Right atrium auricular region (tissue), 2 donors: ENCODE data around the gene QSER1. TPM values are rescaled to one million over a fixed set of nuclear protein-coding genes. Genes with fewer than 3 reads are reported as not detected.

Source experiments
- DNase-seq: peaks from one replicate; pipeline ENCODE4 v3.0.0-alpha.2; 2019; ENCODE audit warnings: low spot score
- H3K27ac ChIP-seq, 2 donors: fragments of 200-600 bp; sonication (generic); 1 replicate in 1 of 2; 2 replicates in 1 of 2; pipeline ENCODE4 v1.5.1; 2016 to 2019
- H3K27me3 ChIP-seq, 2 donors: fragments of 200-600 bp; sonication (generic); one replicate each; pipeline versions ENCODE4 v1.5.1 to v1.6.0; 2017 to 2019
- H3K36me3 ChIP-seq: fragments of 200-600 bp; sonication (generic); one replicate; pipeline ENCODE4 v1.5.1; 2016
- H3K4me1 ChIP-seq, 2 donors: fragments of 200-600 bp; sonication (generic); one replicate each; pipeline versions ENCODE4 v1.5.1 to v1.6.0; 2017 to 2019
- H3K4me3 ChIP-seq, 2 donors: fragments of 200-600 bp; sonication (generic); 1 replicate in 1 of 2; 2 replicates in 1 of 2; pipeline ENCODE4 v1.5.1; 2017 to 2019; ENCODE audit warnings: mild to moderate bottlenecking in 1 of 2, moderate library complexity in 1 of 2
- H3K9me3 ChIP-seq, 2 donors: fragments of 200-600 bp; sonication (generic); one replicate each; pipeline ENCODE4 v1.5.1; 2019
- CTCF ChIP-seq, 2 donors: fragments of 200-600 bp; sonication (generic); IDR thresholded peaks; one replicate each; pipeline ENCODE4 v1.5.1; 2019; ENCODE audit warnings: antibody characterized with exemption in 2 of 2
- total RNA-seq, 2 donors: library from RNA; depleted of rRNA; stranded (reverse); fragments of >200 nt; gene quantifications; one replicate each; pipeline ENCODE4 v1.1.0, GENCODE V29; 2016

The QSER1 gene
- total RNA-seq, 2 donors from 2014 or later, result 17.5 to 23.7 TPM

- H3K9me3 ChIP-seq, result peaks cover 4 to 22% of the 10 kb centered on the region in 2 donors
- H3K4me1 ChIP-seq, result no peaks in the 10 kb centered on the region
- H3K27me3 ChIP-seq, result no peaks in the 10 kb centered on the region
- DNase-seq, result no peak
- no peak overlapping the region for H3K4me3 ChIP-seq
- H3K36me3 ChIP-seq, result no peaks in the 10 kb centered on the region
- H3K27ac ChIP-seq, result no peak overlapping the region
- no peak for TF ChIP-seq CTCF (IDR thresholded peaks at IDR 0.05)
Measured at GRCh38 chr11:32991898-32992297, 99.3 kb downstream of the QSER1 start.

- no peak for TF ChIP-seq CTCF (IDR thresholded peaks at IDR 0.05)
- Histone ChIP-seq H3K9me3 (peaks cover 0 to 6% of the 10 kb centered on the region in 2 donors), H3K36me3 (no peaks in the 10 kb centered on the region), H3K27ac (no peak overlapping the region), H3K27me3 (no peaks in the 10 kb centered on the region), H3K4me1 (no peaks in the 10 kb centered on the region), H3K4me3 (no peak overlapping the region)
- no peak for DNase-seq
Measured at GRCh38 chr11:33000181-33000580, 107.6 kb downstream of the QSER1 start.

GRCh38 chr11:33001281-33001680 is 108.7 kb downstream of the QSER1 start:
- no peak for TF ChIP-seq CTCF (IDR thresholded peaks at IDR 0.05)
- Histone ChIP-seq H3K4me3 (no peak overlapping the region), H3K36me3 (no peaks in the 10 kb centered on the region), H3K4me1 (no peaks in the 10 kb centered on the region), H3K9me3 (peaks cover 0 to 6% of the 10 kb centered on the region in 2 donors), H3K27ac (no peak overlapping the region), H3K27me3 (no peaks in the 10 kb centered on the region)
- DNase-seq, result no peak

GRCh38 chr11:33001751-33002542 is 109.3 kb downstream of the QSER1 start:
- H3K36me3 ChIP-seq, result no peaks in the 10 kb centered on the region
- no peaks in the 10 kb centered on the region for H3K4me1 ChIP-seq
- H3K27me3 ChIP-seq, result no peaks in the 10 kb centered on the region
- no peak overlapping the region for H3K27ac ChIP-seq
- no peak for DNase-seq
- no peak for TF ChIP-seq CTCF (IDR thresholded peaks at IDR 0.05)
- peaks cover 0 to 6% of the 10 kb centered on the region in 2 donors for H3K9me3 ChIP-seq
- H3K4me3 ChIP-seq, result no peak overlapping the region

- no peaks in the 10 kb centered on the region for H3K36me3 ChIP-seq
- no peak for DNase-seq
- H3K4me3 ChIP-seq, result no peak overlapping the region
- no peak overlapping the region for H3K27ac ChIP-seq
- no peaks in the 10 kb centered on the region for H3K27me3 ChIP-seq
- no peaks in the 10 kb centered on the region for H3K4me1 ChIP-seq
- no peak for TF ChIP-seq CTCF (IDR thresholded peaks at IDR 0.05)
- no peaks in the 10 kb centered on the region for H3K9me3 ChIP-seq
Measured at GRCh38 chr11:33005175-33005574, 112.6 kb downstream of the QSER1 start.

GRCh38 chr11:33006010-33006409 is 113.4 kb downstream of the QSER1 start:
- Histone ChIP-seq H3K9me3 (no peaks in the 10 kb centered on the region), H3K4me1 (no peaks in the 10 kb centered on the region), H3K27me3 (no peaks in the 10 kb centered on the region), H3K27ac (no peak overlapping the region), H3K4me3 (no peak overlapping the region), H3K36me3 (no peaks in the 10 kb centered on the region)
- no peak for TF ChIP-seq CTCF (IDR thresholded peaks at IDR 0.05)
- DNase-seq, result no peak
